BLaER1 treated with 17β-estradiol and CSF1 and Interleukin-3, amounts not matched to agents 10 nM and 100 nM (cell line): ENCODE data around the gene FOXL1.

Source experiments
- H3K27ac ChIP-seq, 11 experiments: shearing (Covaris generic); formaldehyde crosslinking; 2 replicates each; pipeline ENCODE4 v1.8.1; 2022
- H3K27me3 ChIP-seq, 11 experiments: shearing (Covaris generic); formaldehyde crosslinking; 2 replicates each; pipeline ENCODE4 v1.8.1; 2022
- H3K36me3 ChIP-seq, 11 experiments: shearing (Covaris generic); formaldehyde crosslinking; 2 replicates each; pipeline ENCODE4 v1.8.1; 2022
- H3K4me1 ChIP-seq, 10 experiments: shearing (Covaris generic); formaldehyde crosslinking; 2 replicates each; pipeline ENCODE4 v1.8.1; 2022
- H3K4me2 ChIP-seq, 11 experiments: shearing (Covaris generic); formaldehyde crosslinking; 2 replicates each; pipeline ENCODE4 v1.8.1; 2022
- H3K4me3 ChIP-seq, 10 experiments: shearing (Covaris generic); formaldehyde crosslinking; 2 replicates each; pipeline ENCODE4 v1.8.1; 2022
- H3K9ac ChIP-seq, 11 experiments: shearing (Covaris generic); formaldehyde crosslinking; 2 replicates each; pipeline ENCODE4 v1.8.1; 2022
- H3K9me3 ChIP-seq, 11 experiments: shearing (Covaris generic); formaldehyde crosslinking; replicated peaks in 1 of 11; 2 replicates each; pipeline ENCODE4 v1.8.1; 2022
- H4K20me1 ChIP-seq, 11 experiments: shearing (Covaris generic); formaldehyde crosslinking; 2 replicates each; pipeline ENCODE4 v1.8.1; 2022
- Cebpa-rat ChIP-seq, 11 experiments: shearing (Covaris generic); IDR thresholded peaks; 2 replicates each; pipeline ENCODE4 v1.8.1; 2022

The FOXL1 gene

GRCh38 chr16:86554917-86555703, 23.2 kb upstream of the FOXL1 start, which contains the start of gene MTHFSD:
MTHFSD (minus strand) TSS chr16:86555235; CDS start chr16:86555184, 51 bp downstream.
- Histone ChIP-seq H4K20me1 (peaks cover 0 to 4% (median 0%) of the 10 kb centered on the region in 11 experiments; a peak in 1 of 22 replicates), H3K4me1 (peaks cover 11 to 19% (median 15%) of the 10 kb centered on the region in 10 experiments), H3K9me3 (peaks cover 0 to 5% (median 0%) of the 10 kb centered on the region in 11 experiments; a peak in 1 of 22 replicates), H3K4me3 (peak within 1 kb of the TSS; percentile 79 to 99 (median 90)), H3K27me3 (no peaks in the 10 kb centered on the region), H3K27ac (peak within 1 kb of the TSS; percentile 81 to 95 (median 89)), H3K9ac (peak within 1 kb of the TSS; percentile 84 to 98 (median 92)), H3K4me2 (peak within 1 kb of the TSS; percentile 78 to 95 (median 89)), H3K36me3 (peaks cover 21 to 39% (median 28%) of the 10 kb centered on the region in 11 experiments)
- no peak for TF ChIP-seq Cebpa-rat (IDR thresholded peaks at IDR 0.05)

- Histone ChIP-seq H3K27ac (peak overlapping the region; percentile 81 to 95 (median 89); a peak in 20 of 22 replicates), H4K20me1 (no peaks in the 10 kb centered on the region), H3K4me2 (peak overlapping the region; percentile 77 to 93 (median 85)), H3K36me3 (peaks cover 15 to 33% (median 22%) of the 10 kb centered on the region in 11 experiments), H3K9me3 (peaks cover 0 to 5% (median 0%) of the 10 kb centered on the region in 11 experiments; a peak in 1 of 22 replicates), H3K4me1 (peaks cover 11 to 19% (median 15%) of the 10 kb centered on the region in 10 experiments), H3K9ac (peak overlapping the region; percentile 84 to 98 (median 92)), H3K27me3 (no peaks in the 10 kb centered on the region), H3K4me3 (peak overlapping the region; percentile 79 to 99 (median 90))
- TF ChIP-seq Cebpa-rat (IDR thresholded peaks at IDR 0.05) = no peak
Observed at GRCh38 chr16:86555704-86556075, 22.7 kb upstream of the FOXL1 start.

- Histone ChIP-seq H3K27me3 (no peaks in the 10 kb centered on the region), H3K4me1 (peaks cover 11 to 19% (median 15%) of the 10 kb centered on the region in 10 experiments), H3K4me3 (no peak overlapping the region), H3K4me2 (no peak overlapping the region), H3K36me3 (peaks cover 7 to 25% (median 15%) of the 10 kb centered on the region in 11 experiments), H3K9me3 (peaks cover 0 to 5% (median 0%) of the 10 kb centered on the region in 11 experiments; a peak in 1 of 22 replicates), H4K20me1 (no peaks in the 10 kb centered on the region), H3K27ac (no peak overlapping the region), H3K9ac (no peak overlapping the region)
- no peak for TF ChIP-seq Cebpa-rat (IDR thresholded peaks at IDR 0.05)
Observed at GRCh38 chr16:86556576-86556975, 21.8 kb upstream of the FOXL1 start.

- peak overlapping the region in 1 of 11 experiments; percentile 17; a peak in 1 of 22 replicates for H3K9ac ChIP-seq
Observed at GRCh38 chr16:86557587-86557986, 20.8 kb upstream of the FOXL1 start.

GRCh38 chr16:86558355-86559193, 19.8 kb upstream of the FOXL1 start:
- peaks cover 11 to 18% (median 13%) of the 10 kb centered on the region in 10 experiments for H3K4me1 ChIP-seq
- peaks cover 0 to 5% (median 0%) of the 10 kb centered on the region in 11 experiments; a peak in 4 of 22 replicates for H3K36me3 ChIP-seq
- no peaks in the 10 kb centered on the region for H3K27me3 ChIP-seq
- H3K4me2 ChIP-seq = no peak overlapping the region
- no peaks in the 10 kb centered on the region for H4K20me1 ChIP-seq
- H3K27ac ChIP-seq = no peak overlapping the region
- no peak overlapping the region for H3K9ac ChIP-seq
- no peak overlapping the region for H3K4me3 ChIP-seq
- H3K9me3 ChIP-seq = peaks cover 0 to 5% (median 0%) of the 10 kb centered on the region in 11 experiments; a peak in 1 of 22 replicates
- TF ChIP-seq Cebpa-rat (IDR thresholded peaks at IDR 0.05) = no peak

More at GRCh38 chr16:86557587-86557986, 20.8 kb upstream of the FOXL1 start:
- peaks cover 0 to 15% (median 6%) of the 10 kb centered on the region in 11 experiments; a peak in 11 of 22 replicates for H3K36me3 ChIP-seq
- H3K27ac ChIP-seq = no peak overlapping the region
- peaks cover 0 to 5% (median 0%) of the 10 kb centered on the region in 11 experiments; a peak in 1 of 22 replicates for H3K9me3 ChIP-seq
- no peaks in the 10 kb centered on the region for H4K20me1 ChIP-seq
- no peaks in the 10 kb centered on the region for H3K27me3 ChIP-seq
- TF ChIP-seq Cebpa-rat (IDR thresholded peaks at IDR 0.05) = no peak
- H3K4me3 ChIP-seq = no peak overlapping the region
- H3K4me1 ChIP-seq = peaks cover 11 to 19% (median 15%) of the 10 kb centered on the region in 10 experiments
- no peak overlapping the region for H3K4me2 ChIP-seq

GRCh38 chr16:86559802-86560305, 18.5 kb upstream of the FOXL1 start:
- no peak for TF ChIP-seq Cebpa-rat (IDR thresholded peaks at IDR 0.05)
- H3K36me3 ChIP-seq = no peaks in the 10 kb centered on the region
- no peak overlapping the region for H3K4me2 ChIP-seq
- no peak overlapping the region for H3K9ac ChIP-seq
- no peak overlapping the region for H3K27ac ChIP-seq
- peaks cover 0 to 8% (median 0%) of the 10 kb centered on the region in 11 experiments; a peak in 1 of 22 replicates for H4K20me1 ChIP-seq
- H3K4me1 ChIP-seq = peaks cover 5 to 16% (median 10%) of the 10 kb centered on the region in 10 experiments; a peak in 17 of 20 replicates
- peaks cover 10 to 11% (median 11%) of the 10 kb centered on the region in 11 experiments for H3K27me3 ChIP-seq
- H3K4me3 ChIP-seq = no peak overlapping the region
- H3K9me3 ChIP-seq = no peaks in the 10 kb centered on the region

- TF ChIP-seq Cebpa-rat (IDR thresholded peaks at IDR 0.05) = no peak
- Histone ChIP-seq H3K4me1 (peaks cover 0 to 15% (median 12%) of the 10 kb centered on the region in 10 experiments; a peak in 13 of 20 replicates), H3K27ac (no peak overlapping the region), H4K20me1 (peaks cover 0 to 22% (median 3%) of the 10 kb centered on the region in 11 experiments; a peak in 7 of 22 replicates), H3K4me2 (no peak overlapping the region), H3K9me3 (peaks cover 0 to 10% (median 0%) of the 10 kb centered on the region in 11 experiments; a peak in 4 of 22 replicates), H3K9ac (no peak overlapping the region), H3K36me3 (no peaks in the 10 kb centered on the region), H3K27me3 (peaks cover 35 to 36% (median 36%) of the 10 kb centered on the region in 11 experiments), H3K4me3 (no peak overlapping the region)
Observed at GRCh38 chr16:86562356-86562755, 16.0 kb upstream of the FOXL1 start.
